DND-41 (cell line): ENCODE data around the gene FHOD1.

Experiments used
- ATAC-seq: fragments of 200-7000 bp; cut with Tn5 transposase; 3 replicates; pipeline ENCODE4 v1.9.1; 2021; ENCODE audit warnings: low read depth; ENCODE audit not compliant: insufficient read depth
- DNase-seq: peaks from one replicate; pipeline ENCODE4 v3.0.0-alpha.2; 2020
- H2AFZ ChIP-seq: 2 replicates; pipeline ENCODE4 v1.6.0; 2012; ENCODE audit warnings: low read depth, low read length
- H3K27ac ChIP-seq: 2 replicates; pipeline ENCODE4 v1.5.1; 2012; ENCODE audit warnings: low read length, inconsistent platforms
- H3K27me3 ChIP-seq: fragments of 200-600 bp; sonication (generic); 2 replicates; pipeline ENCODE4 v1.6.0; 2012; ENCODE audit warnings: low read length, mild to moderate bottlenecking, inconsistent platforms; ENCODE audit not compliant: insufficient read depth, poor library complexity
- H3K36me3 ChIP-seq: 2 replicates; pipeline ENCODE4 v1.5.1; 2012; ENCODE audit warnings: low read length, inconsistent platforms; ENCODE audit not compliant: insufficient read depth
- H3K4me1 ChIP-seq: 2 replicates; pipeline ENCODE4 v1.5.1; 2012; ENCODE audit warnings: mild to moderate bottlenecking, low read length; ENCODE audit not compliant: insufficient read depth
- H3K4me2 ChIP-seq: 2 replicates; pipeline ENCODE4 v1.6.0; 2012; ENCODE audit warnings: mild to moderate bottlenecking, moderate library complexity, low read length, inconsistent platforms; ENCODE audit not compliant: insufficient read depth
- H3K4me3 ChIP-seq, 2 experiments: fragments of 200-600 bp in 1 of 2; shearing (Covaris generic) in 1 of 2; 2 replicates each; pipeline ENCODE4 v1.5.1; 2012 to 2016; ENCODE audit warnings: inconsistent platforms in 2 of 2, low read length in 2 of 2, mild to moderate bottlenecking in 2 of 2, low read depth in 1 of 2, moderate library complexity in 1 of 2
- H3K79me2 ChIP-seq: 2 replicates; pipeline ENCODE4 v1.6.0; 2012; ENCODE audit warnings: low read length, inconsistent platforms; ENCODE audit not compliant: insufficient read depth
- H3K9ac ChIP-seq: 2 replicates; pipeline ENCODE4 v1.6.0; 2012; ENCODE audit warnings: low read depth, mild to moderate bottlenecking, inconsistent platforms, low read length, moderate library complexity
- H3K9me3 ChIP-seq: 2 replicates; pipeline ENCODE4 v1.5.1; 2012; ENCODE audit warnings: low read length, moderate library complexity, mild to moderate bottlenecking, inconsistent platforms; ENCODE audit not compliant: insufficient read depth, severe bottlenecking
- H4K20me1 ChIP-seq: 2 replicates; pipeline ENCODE4 v1.6.0; 2012; ENCODE audit warnings: low read length; ENCODE audit not compliant: insufficient read depth
- CTCF ChIP-seq: IDR thresholded peaks from 2 replicates; pipeline ENCODE4 v1.5.1; 2012; ENCODE audit warnings: borderline replicate concordance, low read length, moderate library complexity, mild to moderate bottlenecking; ENCODE audit not compliant: poor library complexity, severe bottlenecking; ENCODE audit errors: extremely low read depth
- EZH2 ChIP-seq: IDR thresholded peaks from 3 replicates; pipeline ENCODE4 v1.6.1; 2012; ENCODE audit warnings: borderline replicate concordance, low read depth, mild to moderate bottlenecking, moderate library complexity, low read length, inconsistent platforms; ENCODE audit not compliant: severe bottlenecking

Gene FHOD1

GRCh38 chr16:67277999-67278772, 30.9 kb upstream of the FHOD1 start:
- H3K4me3 ChIP-seq = no peak overlapping the region
- H2AFZ ChIP-seq = no peak overlapping the region
- no peak for ATAC-seq
- no peaks in the 10 kb centered on the region for H3K27me3 ChIP-seq
- no peak overlapping the region for H3K9ac ChIP-seq
- no peaks in the 10 kb centered on the region for H4K20me1 ChIP-seq
- H3K79me2 ChIP-seq = no peaks in the 10 kb centered on the region
- H3K36me3 ChIP-seq = no peaks in the 10 kb centered on the region
- no peaks in the 10 kb centered on the region for H3K4me1 ChIP-seq
- H3K9me3 ChIP-seq = no peaks in the 10 kb centered on the region
- no peak overlapping the region for H3K27ac ChIP-seq
- TF ChIP-seq EZH2 = no peak
- TF ChIP-seq CTCF = no peak
- no peak overlapping the region for H3K4me2 ChIP-seq
- DNase-seq = no peak

GRCh38 chr16:67277294-67277998, 30.2 kb upstream of the FHOD1 start:
- no peak for DNase-seq
- Histone ChIP-seq H3K9me3 (no peaks in the 10 kb centered on the region), H3K27me3 (no peaks in the 10 kb centered on the region), H3K79me2 (no peaks in the 10 kb centered on the region), H4K20me1 (no peaks in the 10 kb centered on the region), H3K36me3 (no peaks in the 10 kb centered on the region), H3K4me3 (no peak overlapping the region), H3K4me1 (no peaks in the 10 kb centered on the region), H3K4me2 (no peak overlapping the region), H3K27ac (no peak overlapping the region), H3K9ac (no peak overlapping the region), H2AFZ (no peak overlapping the region)
- no peak for ATAC-seq
- TF ChIP-seq EZH2 = no peak
- no peak for TF ChIP-seq CTCF

- Histone ChIP-seq H3K27ac (no peak overlapping the region), H3K4me2 (no peak overlapping the region), H3K9me3 (no peaks in the 10 kb centered on the region), H3K4me3 (no peak overlapping the region), H4K20me1 (no peaks in the 10 kb centered on the region), H3K36me3 (no peaks in the 10 kb centered on the region), H3K79me2 (no peaks in the 10 kb centered on the region), H3K4me1 (no peaks in the 10 kb centered on the region), H3K9ac (no peak overlapping the region), H2AFZ (no peak overlapping the region), H3K27me3 (no peaks in the 10 kb centered on the region)
- no peak for DNase-seq
- TF ChIP-seq EZH2 (no peak), CTCF (no peak)
- no peak for ATAC-seq
These were observed 28.0 kb upstream of the FHOD1 start for GRCh38 chr16:67275321-67275720.
